HG03108 (cell line): Measurements from ENCODE around the gene FOXJ2.
"Not testable (repeated sequence)": the region's sequence is repeated elsewhere in the genome, so short reads cannot be mapped to it uniquely, and the experiment has no call there.

Experiments used
- ATAC-seq: cut with Tn5 transposase; IDR thresholded peaks from one replicate; pipeline ENCODE4 v1.9.1; 2021; ENCODE audit warnings: moderate library complexity; ENCODE audit not compliant: unreplicated experiment

The FOXJ2 gene

GRCh38 chr12:8032242-8033152 is at the start of gene FOXJ2:
TSS of gene FOXJ2 (plus strand) at chr12:8032716. CDS start at chr12:8039833, 7,117 bp downstream.
- ATAC-seq = peak; percentile 53

GRCh38 chr12:7983019-7983418 is 49.5 kb upstream of the FOXJ2 start:
- not testable (repeated sequence) for ATAC-seq

GRCh38 chr12:7983460-7983859 is 49.1 kb upstream of the FOXJ2 start:
- ATAC-seq = not testable (repeated sequence)

- no peak for ATAC-seq
Observed at GRCh38 chr12:7984900-7985299, 47.6 kb upstream of the FOXJ2 start.

GRCh38 chr12:7985802-7986418 is 46.6 kb upstream of the FOXJ2 start:
- ATAC-seq = no peak

- ATAC-seq = peak; percentile 65
Observed at GRCh38 chr12:7989827-7990491, 42.6 kb upstream of the FOXJ2 start.

- ATAC-seq = no peak
Observed at GRCh38 chr12:7991535-7991934, 41.0 kb upstream of the FOXJ2 start.

- no peak for ATAC-seq
Observed at GRCh38 chr12:7994731-7995205, 37.7 kb upstream of the FOXJ2 start.

- peak; percentile 97 for ATAC-seq
Observed at GRCh38 chr12:7995266-7995963, 37.1 kb upstream of the FOXJ2 start.

- ATAC-seq = not testable (repeated sequence)
Observed at GRCh38 chr12:8000827-8001226, 31.7 kb upstream of the FOXJ2 start.

- not testable (repeated sequence) for ATAC-seq
Observed at GRCh38 chr12:8001496-8001895, 31.0 kb upstream of the FOXJ2 start.

GRCh38 chr12:8004897-8005296 is 27.6 kb upstream of the FOXJ2 start:
- not testable (repeated sequence) for ATAC-seq

GRCh38 chr12:8011331-8011730 is 21.2 kb upstream of the FOXJ2 start:
- no peak for ATAC-seq

- ATAC-seq = no peak
Observed at GRCh38 chr12:8012651-8013309, 19.7 kb upstream of the FOXJ2 start.

GRCh38 chr12:8014836-8015235 is 17.7 kb upstream of the FOXJ2 start:
- ATAC-seq = no peak

- ATAC-seq = not testable (repeated sequence)
Observed at GRCh38 chr12:8018213-8018612, 14.3 kb upstream of the FOXJ2 start.

- no peak for ATAC-seq
Observed at GRCh38 chr12:8018666-8019581, 13.6 kb upstream of the FOXJ2 start.

GRCh38 chr12:8026291-8026900 is 6.1 kb upstream of the FOXJ2 start:
- ATAC-seq = peak; percentile 96

- no peak for ATAC-seq
Observed at GRCh38 chr12:8027856-8028255, 4.7 kb upstream of the FOXJ2 start.
